GM12878 (cell line): ENCODE results near the gene CHST13. TPM values are rescaled to one million over a fixed set of nuclear protein-coding genes. Genes with fewer than 3 reads are reported as not detected.

Experiments
- ATAC-seq: fragments of 200-7000 bp; cut with Tn5 transposase; 3 replicates; pipeline ENCODE4 v1.9.1; 2020; ENCODE audit warnings: mild to moderate bottlenecking, moderate library complexity
- BruUV-seq: library from RNA; stranded (reverse); fragments of 400-500 nt; replicated peaks from 2 replicates; lab custom pipeline; 2021; lab: Mats Ljungman, UMichigan
- CTCF ChIA-PET: fragments of 300-600 bp; sonication (Branson Sonifier 250); formaldehyde crosslinking; extraction: SDS; loops from one replicate; lab custom pipeline; 2021; ENCODE audit warnings: inconsistent platforms; lab: Yijun Ruan, JAX
- POLR2A ChIA-PET: fragments of 350-600 bp; formaldehyde crosslinking; extraction: SDS; loops from one replicate; lab custom pipeline; 2021; ENCODE audit warnings: inconsistent platforms; lab: Charles Lee
- RAD21 ChIA-PET: fragments of 300-600 bp; sonication (Branson Sonifier 250); formaldehyde crosslinking; loops from one replicate; lab custom pipeline; 2023; ENCODE audit warnings: antibody characterized with exemption; ENCODE audit not compliant: unreplicated experiment; lab: Charles Lee
- SMC1A ChIA-PET: fragments of 300-600 bp; sonication (Branson Sonifier 250); formaldehyde crosslinking; loops from one replicate; lab custom pipeline; 2023; ENCODE audit not compliant: unreplicated experiment, uncharacterized antibody; lab: Charles Lee
- DNase-seq: peaks from one replicate; pipeline ENCODE4 v3.0.0-alpha.2; 2011; ENCODE audit warnings: low read depth, low spot score
- FAIRE-seq: peaks from 3 replicates; lab custom pipeline; 2011; peaks lifted over from hg19 to GRCh38; lab: Jason Lieb, UNC
- H2AFZ ChIP-seq: 2 replicates; pipeline ENCODE4 v1.6.0; 2011; ENCODE audit warnings: low read depth, low read length, control low read depth; ENCODE audit not compliant: control insufficient read depth
- H3K27ac ChIP-seq: 2 replicates; pipeline ENCODE4 v1.5.1; 2011; ENCODE audit warnings: control low read depth; ENCODE audit not compliant: control insufficient read depth, insufficient read depth
- H3K27me3 ChIP-seq, 2 experiments: replicated peaks in 1 of 2; 2 replicates each; pipeline versions ENCODE4 v1.6.0 to v1.6.1; 2011; ENCODE audit warnings: low read length in 1 of 2; ENCODE audit not compliant: control insufficient read depth in 2 of 2, insufficient read depth in 2 of 2
- H3K36me3 ChIP-seq, 2 experiments: 2 replicates each; pipeline ENCODE4 v1.5.1; 2011; ENCODE audit warnings: low read length in 1 of 2; ENCODE audit not compliant: control insufficient read depth in 2 of 2, insufficient read depth in 2 of 2
- H3K4me1 ChIP-seq: 2 replicates; pipeline ENCODE4 v1.6.1; 2011; ENCODE audit warnings: mild to moderate bottlenecking, low read length, moderate library complexity, mixed read lengths; ENCODE audit not compliant: control insufficient read depth, insufficient read depth
- H3K4me2 ChIP-seq: 2 replicates; pipeline ENCODE4 v1.6.0; 2011; ENCODE audit warnings: control low read depth; ENCODE audit not compliant: control insufficient read depth, insufficient read depth
- H3K4me3 ChIP-seq: fragments of 200-600 bp; sonication (generic); 2 replicates; pipeline ENCODE4 v1.5.1; 2016
- H3K79me2 ChIP-seq: 2 replicates; pipeline ENCODE4 v1.6.0; 2011; ENCODE audit warnings: low read length; ENCODE audit not compliant: control insufficient read depth, insufficient read depth
- H3K9ac ChIP-seq: 2 replicates; pipeline ENCODE4 v1.8.0; 2011; ENCODE audit warnings: low read length, control low read depth, mixed read lengths; ENCODE audit not compliant: control insufficient read depth, insufficient read depth
- H3K9me3 ChIP-seq: replicated peaks from 3 replicates; pipeline ENCODE4 v1.5.1; 2011; ENCODE audit warnings: mild to moderate bottlenecking, low read length; ENCODE audit not compliant: control insufficient read depth, insufficient read depth
- H4K20me1 ChIP-seq: 2 replicates; pipeline ENCODE4 v1.6.0; 2011; ENCODE audit not compliant: control insufficient read depth, insufficient read depth
- ASH2L ChIP-seq: fragments of 300-600, 200-600 bp; sonication (generic); IDR thresholded peaks from 2 replicates; pipeline ENCODE4 v1.6.1; 2017; ENCODE audit warnings: low read depth, mild to moderate bottlenecking, borderline replicate concordance
- BACH1 ChIP-seq: fragments of 450-650 bp; IDR thresholded peaks from 2 replicates; pipeline ENCODE4 v1.6.1; 2017; ENCODE audit warnings: mild to moderate bottlenecking, borderline replicate concordance
- CHD1 ChIP-seq: IDR thresholded peaks from 2 replicates; pipeline ENCODE4 v1.6.1; 2012; ENCODE audit warnings: low read depth, low read length, improper control_type of control experiment
- DPF2 ChIP-seq: fragments of 450-650 bp; IDR thresholded peaks from 2 replicates; pipeline ENCODE4 v1.6.1; 2017; ENCODE audit warnings: mild to moderate bottlenecking
- GABPA ChIP-seq: IDR thresholded peaks from 2 replicates; pipeline ENCODE4 v1.6.1; 2014; ENCODE audit warnings: antibody characterized with exemption, low read depth, mild to moderate bottlenecking, inconsistent platforms
- KLF5 ChIP-seq: fragments of 450-650 bp; IDR thresholded peaks from 2 replicates; pipeline ENCODE4 v1.6.1; 2014; ENCODE audit warnings: mild to moderate bottlenecking; ENCODE audit not compliant: partially characterized antibody
- NKRF ChIP-seq: fragments of 450-650 bp; conservative IDR thresholded peaks from 2 replicates; pipeline ENCODE4 v1.6.1; 2017; ENCODE audit warnings: mild to moderate bottlenecking, moderate library complexity
- RAD21 ChIP-seq: IDR thresholded peaks from 2 replicates; pipeline ENCODE4 v1.6.1; 2011; ENCODE audit warnings: mild to moderate bottlenecking, low read depth, low read length, moderate library complexity; ENCODE audit not compliant: insufficient read depth
- RBBP5 ChIP-seq: fragments of 200-600 bp; sonication (generic); conservative IDR thresholded peaks from 2 replicates; pipeline ENCODE4 v1.6.1; 2016
- SKIL ChIP-seq: fragments of 450-650 bp; IDR thresholded peaks from 2 replicates; pipeline ENCODE4 v1.6.1; 2017; ENCODE audit warnings: mild to moderate bottlenecking, low read depth, inconsistent platforms; ENCODE audit not compliant: poor library complexity, severe bottlenecking
- SREBF1 ChIP-seq: IDR thresholded peaks from 2 replicates; pipeline ENCODE4 v1.6.1; 2012; ENCODE audit warnings: mild to moderate bottlenecking, low read length
- STAT1 ChIP-seq: fragments of 450-650 bp; conservative IDR thresholded peaks from 2 replicates; pipeline ENCODE4 v1.6.1; 2014; ENCODE audit warnings: antibody characterized with exemption, mild to moderate bottlenecking
- TBL1XR1 ChIP-seq: IDR thresholded peaks from 2 replicates; pipeline ENCODE4 v1.6.1; 2012; ENCODE audit warnings: low read depth, low read length, improper control_type of control experiment
- WGBS: methylation state at CpG from one replicate; pipeline ENCODE4 v1.1.6; 2016; ENCODE audit warnings: low lambda C conversion rate; ENCODE audit not compliant: insufficient replicate concordance, insufficient coverage; ENCODE audit errors: missing lambda C conversion rate; 5-methylcytosine and 5-hydroxymethylcytosine counted together
- in situ Hi-C: fragments of 300-500 bp; cut with MboI; formaldehyde crosslinking; loops from 9 replicates; pipeline ENCODE4 v1.14.3; 2018; ENCODE audit warnings: mixed read lengths
- intact Hi-C: fragments of 100-400 bp; cut with micrococcal nuclease; formaldehyde crosslinking; loops from one replicate; pipeline ENCODE4 v1.14.2; 2022; ENCODE audit not compliant: unreplicated experiment
- polyA plus RNA-seq, 11 experiments: library from polyadenylated mRNA; depleted of rRNA in 4 of 11; unstranded in 6 of 11; stranded (reverse) in 5 of 11; fragments of >200 nt; fragmentation: Nextera tagmentation in 4 of 11; fragmentation: Illumina TruSeq in 1 of 11; extraction: Ambion mirVana in 4 of 11; extraction: Trizol in 1 of 11; gene quantifications; 1 replicate in 1 of 11; 2 replicates in 10 of 11; pipeline versions ENCODE4 v1.2.1 to v1.2.3, GENCODE V29; 2011 to 2016; ENCODE audit warnings: inconsistent platforms in 2 of 11, missing spikeins in 2 of 11, low read depth in 1 of 11
- total RNA-seq, 4 experiments: library from RNA; depleted of rRNA in 3 of 4; stranded (reverse); fragments of >200 nt in 3 of 4; fragmentation: Illumina TruSeq in 1 of 4; extraction: Trizol in 1 of 4; gene quantifications; 2 replicates each; pipeline versions ENCODE4 v1.2.1 to v1.2.3, GENCODE V29; 2013 to 2021
- TF ChIP-seq, protein P1 (sequence below): fragments of 450-650 bp; IDR thresholded peaks from 2 replicates; pipeline ENCODE4 v1.6.1; 2016; ENCODE audit warnings: mild to moderate bottlenecking

Gene CHST13
- total and polyA plus RNA-seq, 10 of the 15 experiments (the other 5 are each of a cell fraction or from before 2014, with no cell fraction given) = not detected

DNA sequence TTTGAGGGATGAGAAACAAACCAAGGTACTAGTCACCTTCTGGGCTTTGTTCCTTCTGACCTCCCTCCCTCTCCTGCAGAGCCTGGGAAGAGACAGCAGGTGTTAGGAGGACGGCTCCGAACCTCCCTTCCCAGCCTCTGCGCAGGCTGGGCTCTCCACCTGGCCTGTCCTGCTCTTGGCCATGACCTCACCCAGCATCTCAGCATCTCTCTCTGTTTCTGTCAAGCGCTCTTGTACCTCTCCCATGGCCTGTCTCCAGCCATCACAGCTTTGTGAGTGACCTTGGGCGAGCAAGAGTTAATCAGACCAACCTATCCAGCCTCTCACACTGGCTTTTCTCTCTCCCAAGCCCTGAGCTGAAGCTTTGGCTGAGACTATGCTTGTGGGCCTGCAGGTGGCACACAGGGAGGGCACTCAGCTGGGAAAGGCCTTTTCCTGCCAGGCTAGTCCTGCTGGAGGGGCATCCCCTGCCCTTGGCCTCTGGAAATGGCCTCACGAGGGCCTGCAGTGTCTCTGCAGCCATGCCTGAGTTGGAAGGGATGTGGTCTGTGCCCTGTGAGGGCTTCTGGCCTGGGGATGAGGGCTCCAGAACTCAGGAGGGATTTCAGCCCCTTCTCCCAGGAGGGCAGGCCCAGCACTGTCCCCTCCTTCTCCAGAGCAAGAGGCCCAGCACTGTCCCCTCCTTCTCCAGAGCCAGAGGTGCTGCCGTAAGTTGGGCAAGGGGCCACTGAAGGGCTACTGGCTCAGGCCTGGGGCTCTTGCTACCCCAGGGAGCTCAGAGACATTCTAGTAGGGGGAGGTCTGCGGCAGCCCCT, 2.1 kb downstream of the CHST13 start:
- no peaks in the 10 kb centered on the region for H3K27me3 ChIP-seq
- ATAC-seq (no peak), FAIRE-seq (no peak), DNase-seq (no peak)
- H3K9me3 ChIP-seq = no peaks in the 10 kb centered on the region
- ChIA-PET RAD21 (interaction anchor here (1.4 kb wide), 1 partner anchor 929 kb away, joined by 4 read pairs; no protein-coding TSS in a partner anchor), CTCF (no interaction called here), POLR2A (no interaction called here), SMC1A (no interaction called here)
- H4K20me1 ChIP-seq = no peaks in the 10 kb centered on the region
- no peak overlapping the region for H3K4me3 ChIP-seq
- no peaks in the 10 kb centered on the region for H3K4me1 ChIP-seq
- no peak overlapping the region for H3K4me2 ChIP-seq
- H3K79me2 ChIP-seq = no peaks in the 10 kb centered on the region
- intact Hi-C loops (no loop called here), in situ Hi-C loops (no loop called here)
- no TSS peak for BruUV-seq
- whole genome bisulfite sequencing = 34% methylated on average over 8 of the region's 8 CpGs
- no peak overlapping the region for H3K9ac ChIP-seq
- no peaks in the 10 kb centered on the region for H3K36me3 ChIP-seq
- no peak for TF ChIP-seq STAT1
- no peak for TF ChIP-seq KLF5
- no peak for TF ChIP-seq GABPA
- no peak for TF ChIP-seq SREBF1
- TF ChIP-seq NKRF = no peak
- no peak for TF ChIP-seq ASH2L
- TF ChIP-seq, protein P1, sequence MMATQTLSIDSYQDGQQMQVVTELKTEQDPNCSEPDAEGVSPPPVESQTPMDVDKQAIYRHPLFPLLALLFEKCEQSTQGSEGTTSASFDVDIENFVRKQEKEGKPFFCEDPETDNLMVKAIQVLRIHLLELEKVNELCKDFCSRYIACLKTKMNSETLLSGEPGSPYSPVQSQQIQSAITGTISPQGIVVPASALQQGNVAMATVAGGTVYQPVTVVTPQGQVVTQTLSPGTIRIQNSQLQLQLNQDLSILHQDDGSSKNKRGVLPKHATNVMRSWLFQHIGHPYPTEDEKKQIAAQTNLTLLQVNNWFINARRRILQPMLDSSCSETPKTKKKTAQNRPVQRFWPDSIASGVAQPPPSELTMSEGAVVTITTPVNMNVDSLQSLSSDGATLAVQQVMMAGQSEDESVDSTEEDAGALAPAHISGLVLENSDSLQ = no peak
- no peak for TF ChIP-seq CHD1
- TF ChIP-seq BACH1 = no peak
- TF ChIP-seq RAD21 = no peak
- TF ChIP-seq DPF2 = no peak
- TF ChIP-seq SKIL = no peak
- TF ChIP-seq TBL1XR1 = no peak
- no peak for TF ChIP-seq RBBP5
- no peak overlapping the region for H2AFZ ChIP-seq
- H3K27ac ChIP-seq = no peak overlapping the region
